ENCODE data around the gene GLB1L2. TPM values are rescaled to one million over a fixed set of nuclear protein-coding genes. Genes with fewer than 3 reads are reported as not detected.

GLB1L2 gene
- total RNA-seq, 1 donor from 2014 or later, result 1.7 TPM

DNA sequence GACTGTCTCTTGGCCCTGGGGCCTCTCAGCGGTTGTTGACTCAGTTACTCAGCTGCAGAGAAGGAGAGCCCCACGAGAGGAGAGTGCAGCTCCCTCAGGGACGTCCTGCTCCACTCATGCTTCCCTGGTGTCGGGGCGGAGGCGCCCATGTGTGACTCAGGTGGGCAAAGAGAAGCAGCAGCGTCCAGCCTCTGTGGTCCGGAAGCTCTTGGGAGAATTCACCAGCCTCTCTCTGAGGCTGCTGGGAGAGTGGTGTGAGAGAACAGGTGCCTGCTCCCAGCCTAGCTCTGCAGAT lies 25.7 kb downstream of the GLB1L2 start:
- intact Hi-C loops (cut with DNase I), result no loop called here
- no peak for DNase-seq (ENCODE audit: low spot score in 2 of 2)

DNA sequence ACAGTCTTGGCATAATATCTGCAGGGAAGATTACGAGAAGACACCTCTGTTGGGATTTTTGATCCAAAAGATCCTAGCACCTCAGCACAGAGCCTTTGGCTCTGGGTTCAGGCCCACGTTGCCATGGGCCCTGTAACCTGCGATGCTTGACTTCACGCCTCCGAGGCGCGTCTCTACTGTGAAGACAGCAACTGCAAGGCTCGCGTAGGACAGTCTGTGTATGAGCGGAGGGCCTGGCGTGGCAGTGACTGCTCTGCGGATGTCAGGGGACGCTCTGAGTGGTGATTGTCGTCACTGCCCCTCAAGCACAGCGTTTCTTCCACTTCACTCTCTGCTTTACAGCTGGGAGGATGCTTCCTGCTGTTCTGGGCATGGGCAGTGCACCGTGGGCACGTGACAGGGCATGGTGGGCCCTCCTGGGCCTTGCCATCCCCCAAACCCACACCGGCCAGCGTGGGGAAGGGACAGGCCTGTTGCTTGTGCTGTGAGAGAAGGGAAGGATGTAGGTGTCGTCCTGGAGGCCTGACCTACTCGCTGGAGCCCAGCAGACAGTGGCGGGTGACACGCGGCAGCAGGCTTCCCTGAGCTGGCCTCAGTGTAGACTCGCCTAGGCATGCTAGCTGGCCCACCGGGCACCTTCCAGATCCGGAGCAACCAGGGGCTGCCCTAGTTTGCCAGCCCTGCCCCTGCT lies 26.5 kb downstream of the GLB1L2 start:
- Histone ChIP-seq H3K36me3 (no peaks in the 10 kb centered on the region), H3K4me1 (no peaks in the 10 kb centered on the region), H3K9me3 (no peaks in the 10 kb centered on the region), H3K27ac (no peak overlapping the region), H3K27me3 (no peaks in the 10 kb centered on the region), H3K4me3 (no peak overlapping the region)
- DNase-seq (ENCODE audit: low spot score in 2 of 2), result no peak
- TF ChIP-seq, protein P1, sequence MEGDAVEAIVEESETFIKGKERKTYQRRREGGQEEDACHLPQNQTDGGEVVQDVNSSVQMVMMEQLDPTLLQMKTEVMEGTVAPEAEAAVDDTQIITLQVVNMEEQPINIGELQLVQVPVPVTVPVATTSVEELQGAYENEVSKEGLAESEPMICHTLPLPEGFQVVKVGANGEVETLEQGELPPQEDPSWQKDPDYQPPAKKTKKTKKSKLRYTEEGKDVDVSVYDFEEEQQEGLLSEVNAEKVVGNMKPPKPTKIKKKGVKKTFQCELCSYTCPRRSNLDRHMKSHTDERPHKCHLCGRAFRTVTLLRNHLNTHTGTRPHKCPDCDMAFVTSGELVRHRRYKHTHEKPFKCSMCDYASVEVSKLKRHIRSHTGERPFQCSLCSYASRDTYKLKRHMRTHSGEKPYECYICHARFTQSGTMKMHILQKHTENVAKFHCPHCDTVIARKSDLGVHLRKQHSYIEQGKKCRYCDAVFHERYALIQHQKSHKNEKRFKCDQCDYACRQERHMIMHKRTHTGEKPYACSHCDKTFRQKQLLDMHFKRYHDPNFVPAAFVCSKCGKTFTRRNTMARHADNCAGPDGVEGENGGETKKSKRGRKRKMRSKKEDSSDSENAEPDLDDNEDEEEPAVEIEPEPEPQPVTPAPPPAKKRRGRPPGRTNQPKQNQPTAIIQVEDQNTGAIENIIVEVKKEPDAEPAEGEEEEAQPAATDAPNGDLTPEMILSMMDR (IDR thresholded peaks at IDR 0.05), result no peak
- intact Hi-C loops (cut with DNase I), result no loop called here

More for the DNA sequence above, 25.7 kb downstream of the GLB1L2 start:
- H3K4me1 ChIP-seq, result no peaks in the 10 kb centered on the region
- H3K36me3 ChIP-seq, result no peaks in the 10 kb centered on the region
- no peaks in the 10 kb centered on the region for H3K27me3 ChIP-seq
- H3K9me3 ChIP-seq, result no peaks in the 10 kb centered on the region
- H3K4me3 ChIP-seq, result no peak overlapping the region
- no peak overlapping the region for H3K27ac ChIP-seq
- TF ChIP-seq, protein P1 (IDR thresholded peaks at IDR 0.05), result no peak

- Histone ChIP-seq H3K27me3 (no peaks in the 10 kb centered on the region), H3K4me1 (no peaks in the 10 kb centered on the region), H3K36me3 (no peaks in the 10 kb centered on the region), H3K27ac (no peak overlapping the region), H3K4me3 (no peak overlapping the region), H3K9me3 (no peaks in the 10 kb centered on the region)
- intact Hi-C loops (cut with DNase I), result no loop called here
- DNase-seq (ENCODE audit: low spot score in 2 of 2), result no peak
- TF ChIP-seq, protein P1 (IDR thresholded peaks at IDR 0.05), result no peak
Observed at GRCh38 chr11:134358856-134359490, 27.2 kb downstream of the GLB1L2 start.

DNA sequence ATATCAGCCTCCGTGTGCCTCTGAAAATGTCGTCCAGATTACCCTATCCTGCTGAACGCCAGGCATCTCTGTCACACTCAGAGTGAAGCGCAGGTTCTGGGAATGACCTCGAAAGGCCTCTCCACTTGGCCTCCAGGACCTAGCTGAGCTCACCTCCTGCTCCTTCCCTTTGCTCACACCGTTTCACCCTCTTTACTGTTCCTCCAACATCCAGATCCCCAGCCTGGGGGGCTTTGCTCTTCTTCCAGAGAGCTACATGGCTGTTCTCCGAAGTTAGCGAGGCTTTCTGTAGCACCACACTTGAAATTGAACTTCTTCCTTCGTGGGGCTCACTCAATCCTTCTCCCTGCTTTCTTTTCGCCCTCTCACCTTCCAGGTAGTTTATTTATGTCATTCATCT lies 27.9 kb downstream of the GLB1L2 start:
- H3K9me3 ChIP-seq, result no peaks in the 10 kb centered on the region
- intact Hi-C loops (cut with DNase I), result no loop called here
- no peak for DNase-seq (ENCODE audit: low spot score in 2 of 2)

DNA sequence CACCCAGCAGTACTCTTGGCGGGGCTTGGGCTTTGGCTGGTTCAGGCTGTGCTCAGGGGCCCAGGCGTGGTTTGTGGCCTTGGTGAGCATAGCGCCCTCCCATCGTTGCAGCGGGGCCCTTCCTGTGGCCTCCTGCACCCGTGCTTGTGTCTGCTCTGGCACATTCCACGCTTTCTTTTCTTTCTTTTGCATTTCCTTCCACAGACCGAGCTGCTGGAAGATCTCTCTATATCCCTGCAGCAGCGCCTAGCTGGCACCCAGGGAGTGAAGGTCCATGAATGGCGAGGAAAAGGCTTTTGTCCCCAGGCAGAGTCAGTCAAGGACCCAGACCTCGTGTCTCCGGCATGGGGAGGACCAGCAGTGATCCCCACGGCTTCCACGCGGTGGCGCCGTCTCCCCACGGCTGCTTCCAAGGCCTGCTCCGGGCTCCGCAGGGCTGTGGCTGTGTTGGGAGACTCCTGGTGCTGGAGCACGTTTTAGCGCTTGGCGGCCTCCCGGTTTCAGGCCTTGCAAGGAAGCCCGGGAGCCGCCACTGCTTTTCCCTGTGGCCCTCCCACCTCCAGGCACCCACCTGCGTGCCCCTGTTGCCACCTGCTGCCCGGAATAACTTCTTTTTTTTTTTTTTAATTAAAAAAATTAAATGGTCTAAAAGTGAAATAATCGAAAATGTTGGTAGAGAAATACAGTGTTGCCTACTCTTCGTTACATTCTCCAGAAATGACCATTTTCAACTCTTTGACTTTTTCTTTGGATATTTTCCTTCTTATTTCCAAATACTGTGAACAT lies 28.5 kb downstream of the GLB1L2 start:
- TF ChIP-seq, protein P1 (IDR thresholded peaks at IDR 0.05), result peak; percentile 10 to 72 (median 35)
- peak in 1 of 2 donors; percentile 76 for DNase-seq (ENCODE audit: low spot score in 2 of 2)
- Histone ChIP-seq H3K27ac (no peak overlapping the region), H3K9me3 (no peaks in the 10 kb centered on the region), H3K4me1 (no peaks in the 10 kb centered on the region), H3K27me3 (no peaks in the 10 kb centered on the region), H3K36me3 (no peaks in the 10 kb centered on the region), H3K4me3 (no peak overlapping the region)
- intact Hi-C loops (cut with DNase I), result no loop called here

More for the DNA sequence above, 27.9 kb downstream of the GLB1L2 start:
- Histone ChIP-seq H3K27me3 (no peaks in the 10 kb centered on the region), H3K4me1 (no peaks in the 10 kb centered on the region), H3K36me3 (no peaks in the 10 kb centered on the region), H3K27ac (no peak overlapping the region), H3K4me3 (no peak overlapping the region)
- TF ChIP-seq, protein P1 (IDR thresholded peaks at IDR 0.05), result no peak

All from ascending aorta (tissue), 2 donors.